Astrocyte (in vitro differentiated cells and primary cell): ENCODE results near the gene C17orf100.

Source experiments
- CTCF ChIP-seq: IDR thresholded peaks from 2 replicates; pipeline ENCODE4 v1.5.1; 2011; ENCODE audit warnings: low read depth, mild to moderate bottlenecking, inconsistent platforms, low read length, moderate library complexity; ENCODE audit not compliant: insufficient read depth
- EZH2 ChIP-seq: IDR thresholded peaks from 2 replicates; pipeline ENCODE4 v1.6.1; 2012; ENCODE audit warnings: mild to moderate bottlenecking, low read length, inconsistent platforms; ENCODE audit not compliant: insufficient read depth

GRCh38 chr17:6702567-6703215 is 51.1 kb downstream of the C17orf100 start:
- no peak for TF ChIP-seq CTCF
- TF ChIP-seq EZH2, result no peak
